ENCODE measurements around the gene EXOC6B.

DNA sequence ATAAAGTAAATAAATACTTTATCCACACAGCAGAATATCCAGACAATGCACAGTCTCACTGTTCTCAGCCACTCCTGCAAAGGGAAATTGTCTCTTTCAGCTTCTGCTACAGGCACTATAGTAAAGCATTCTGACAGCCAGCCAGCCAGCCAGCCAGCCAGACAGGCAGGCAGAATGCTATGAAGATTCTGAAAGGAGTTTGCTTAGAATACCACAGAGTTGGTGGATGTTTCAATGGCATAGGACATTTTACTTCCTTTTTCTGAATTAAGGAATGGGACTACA, 562.1 kb downstream of the EXOC6B start:
- TF ChIP-seq, protein P1, sequence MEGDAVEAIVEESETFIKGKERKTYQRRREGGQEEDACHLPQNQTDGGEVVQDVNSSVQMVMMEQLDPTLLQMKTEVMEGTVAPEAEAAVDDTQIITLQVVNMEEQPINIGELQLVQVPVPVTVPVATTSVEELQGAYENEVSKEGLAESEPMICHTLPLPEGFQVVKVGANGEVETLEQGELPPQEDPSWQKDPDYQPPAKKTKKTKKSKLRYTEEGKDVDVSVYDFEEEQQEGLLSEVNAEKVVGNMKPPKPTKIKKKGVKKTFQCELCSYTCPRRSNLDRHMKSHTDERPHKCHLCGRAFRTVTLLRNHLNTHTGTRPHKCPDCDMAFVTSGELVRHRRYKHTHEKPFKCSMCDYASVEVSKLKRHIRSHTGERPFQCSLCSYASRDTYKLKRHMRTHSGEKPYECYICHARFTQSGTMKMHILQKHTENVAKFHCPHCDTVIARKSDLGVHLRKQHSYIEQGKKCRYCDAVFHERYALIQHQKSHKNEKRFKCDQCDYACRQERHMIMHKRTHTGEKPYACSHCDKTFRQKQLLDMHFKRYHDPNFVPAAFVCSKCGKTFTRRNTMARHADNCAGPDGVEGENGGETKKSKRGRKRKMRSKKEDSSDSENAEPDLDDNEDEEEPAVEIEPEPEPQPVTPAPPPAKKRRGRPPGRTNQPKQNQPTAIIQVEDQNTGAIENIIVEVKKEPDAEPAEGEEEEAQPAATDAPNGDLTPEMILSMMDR (IDR thresholded peaks at IDR 0.05), result no peak
- TF ChIP-seq ZFX (IDR thresholded peaks at IDR 0.05; ENCODE audit: borderline replicate concordance), result no peak
